Neural cell (in vitro differentiated cells): ENCODE measurements around the gene LNX1. TPM values are rescaled to one million over a fixed set of nuclear protein-coding genes. Genes with fewer than 3 reads are reported as not detected.

Experiments
- H2AFZ ChIP-seq: fragments of 200-600, 300-800 bp; sonication (generic), shearing (Covaris generic); 2 replicates; pipeline ENCODE4 v1.6.0; 2014; ENCODE audit warnings: low read depth, mild to moderate bottlenecking, antibody characterized with exemption, low read length, moderate library complexity
- H3F3A ChIP-seq: fragments of 200-600 bp; shearing (Covaris generic); 2 replicates; pipeline ENCODE4 v1.6.1; 2016; ENCODE audit warnings: mild to moderate bottlenecking, moderate library complexity, mixed read lengths, antibody characterized with exemption, low read length; ENCODE audit not compliant: insufficient read depth, poor library complexity, severe bottlenecking
- H3K27ac ChIP-seq: fragments of 200-600, 300-800 bp; sonication (generic), shearing (Covaris generic); 2 replicates; pipeline ENCODE4 v1.5.1; 2014; ENCODE audit warnings: mild to moderate bottlenecking, low read length, moderate library complexity
- H3K27me3 ChIP-seq: fragments of 300-800, 200-600 bp; sonication (generic), shearing (Covaris generic); 2 replicates; pipeline ENCODE4 v1.6.0; 2014; ENCODE audit warnings: mild to moderate bottlenecking, low read depth, low read length, moderate library complexity; ENCODE audit not compliant: insufficient read depth
- H3K36me3 ChIP-seq: fragments of 300-800, 200-600 bp; sonication (generic), shearing (Covaris generic); 2 replicates; pipeline ENCODE4 v1.5.1; 2014; ENCODE audit warnings: mild to moderate bottlenecking, antibody characterized with exemption, low read length, moderate library complexity; ENCODE audit not compliant: insufficient read depth
- H3K4me2 ChIP-seq: fragments of 300-800, 200-600 bp; sonication (generic), shearing (Covaris generic); 2 replicates; pipeline ENCODE4 v1.6.0; 2014; ENCODE audit warnings: mild to moderate bottlenecking, low read length
- H3K4me3 ChIP-seq: fragments of 300-800, 200-600 bp; sonication (generic), shearing (Covaris generic); 2 replicates; pipeline ENCODE4 v1.5.1; 2014; ENCODE audit warnings: mild to moderate bottlenecking, low read length, moderate library complexity
- H3K79me2 ChIP-seq: fragments of 200-600 bp; shearing (Covaris generic); replicated peaks from 2 replicates; pipeline ENCODE4 v1.6.0; 2014; ENCODE audit warnings: mild to moderate bottlenecking, low read length, moderate library complexity; ENCODE audit not compliant: insufficient read depth
- H3K9ac ChIP-seq: fragments of 300-800, 200-600 bp; sonication (generic), shearing (Covaris generic); 2 replicates; pipeline ENCODE4 v1.6.1; 2016; ENCODE audit warnings: mild to moderate bottlenecking, low read length, mixed read lengths
- H3K9me2 ChIP-seq: fragments of 200-600 bp; shearing (Covaris generic); 2 replicates; pipeline ENCODE4 v1.6.1; 2016; ENCODE audit warnings: mild to moderate bottlenecking, low read length, mixed read lengths; ENCODE audit not compliant: insufficient read depth
- H3K9me3 ChIP-seq: fragments of 200-600, 300-800 bp; sonication (generic), shearing (Covaris generic); 2 replicates; pipeline ENCODE4 v1.6.1; 2016; ENCODE audit warnings: mild to moderate bottlenecking, mixed run types, low read length, moderate library complexity, mixed read lengths
- H4K20me1 ChIP-seq: fragments of 200-600 bp; shearing (Covaris generic); 2 replicates; pipeline ENCODE4 v1.6.1; 2016; ENCODE audit warnings: mild to moderate bottlenecking, mixed run types; ENCODE audit not compliant: insufficient read depth
- EP300 ChIP-seq: fragments of 450-650 bp; conservative IDR thresholded peaks from 2 replicates; pipeline ENCODE4 v1.6.1; 2014; ENCODE audit warnings: antibody characterized with exemption, mild to moderate bottlenecking, moderate library complexity; ENCODE audit not compliant: poor library complexity, severe bottlenecking
- EZH2 ChIP-seq: fragments of 200-600, 300-800 bp; shearing (Covaris generic), sonication (generic); IDR thresholded peaks from 2 replicates; pipeline ENCODE4 v1.6.1; 2014; ENCODE audit warnings: antibody characterized with exemption, low read length, borderline replicate concordance, mild to moderate bottlenecking; ENCODE audit not compliant: insufficient read depth, poor library complexity, severe bottlenecking
- MXI1 ChIP-seq: fragments of 450-650 bp; conservative IDR thresholded peaks from 2 replicates; pipeline ENCODE4 v1.6.1; 2014; ENCODE audit warnings: antibody characterized with exemption, mild to moderate bottlenecking; ENCODE audit not compliant: poor library complexity, severe bottlenecking
- POLR2AphosphoS5 ChIP-seq: IDR thresholded peaks from 2 replicates; pipeline ENCODE4 v1.6.1; 2012
- RAD21 ChIP-seq: fragments of 450-650 bp; conservative IDR thresholded peaks from 2 replicates; pipeline ENCODE4 v1.6.1; 2014; ENCODE audit warnings: antibody characterized with exemption, mild to moderate bottlenecking, moderate library complexity
- SMC3 ChIP-seq: fragments of 450-650 bp; conservative IDR thresholded peaks from 2 replicates; pipeline ENCODE4 v1.6.1; 2014; ENCODE audit warnings: antibody characterized with exemption, mild to moderate bottlenecking, moderate library complexity; ENCODE audit not compliant: poor library complexity
- TAF1 ChIP-seq: IDR thresholded peaks from 2 replicates; pipeline ENCODE4 v1.6.1; 2012; ENCODE audit warnings: low read depth
- polyA plus RNA-seq: library from polyadenylated mRNA; depleted of rRNA; stranded (reverse); fragments of >200 nt; gene quantifications from 2 replicates; pipeline ENCODE4 v1.2.3, GENCODE V29; 2014
- TF ChIP-seq, protein P1 (sequence below): fragments of 450-650 bp; IDR thresholded peaks from 2 replicates; pipeline ENCODE4 v1.5.1; 2014; ENCODE audit warnings: antibody characterized with exemption, mild to moderate bottlenecking, moderate library complexity; ENCODE audit not compliant: poor library complexity, severe bottlenecking
- TF ChIP-seq, protein P2 (sequence below): IDR thresholded peaks from 2 replicates; pipeline ENCODE4 v1.6.1; 2012; ENCODE audit warnings: borderline replicate concordance

The LNX1 gene
- polyA plus RNA-seq, 1 donor from 2014 or later, result 3.4 TPM

DNA sequence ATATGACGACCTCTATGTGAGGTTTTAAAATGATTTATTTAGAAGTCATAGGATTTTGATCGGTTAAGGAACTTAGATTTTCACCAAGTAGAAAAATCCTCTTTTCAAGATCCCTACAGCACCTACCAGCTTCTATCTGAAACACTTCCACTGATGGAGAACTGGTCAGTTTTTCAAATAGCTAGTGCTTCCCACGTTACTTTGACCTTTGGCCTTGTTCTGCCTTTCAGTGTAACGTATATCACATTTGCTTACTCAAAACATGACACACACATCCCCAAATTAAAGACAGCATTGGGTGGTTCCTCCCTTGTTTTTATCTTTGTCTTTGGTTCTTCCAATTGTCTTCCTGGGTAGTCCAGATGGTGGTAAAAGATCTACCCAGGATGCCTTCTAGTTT, 6.6 kb downstream of the LNX1 start (continued):
- TF ChIP-seq, protein P1, sequence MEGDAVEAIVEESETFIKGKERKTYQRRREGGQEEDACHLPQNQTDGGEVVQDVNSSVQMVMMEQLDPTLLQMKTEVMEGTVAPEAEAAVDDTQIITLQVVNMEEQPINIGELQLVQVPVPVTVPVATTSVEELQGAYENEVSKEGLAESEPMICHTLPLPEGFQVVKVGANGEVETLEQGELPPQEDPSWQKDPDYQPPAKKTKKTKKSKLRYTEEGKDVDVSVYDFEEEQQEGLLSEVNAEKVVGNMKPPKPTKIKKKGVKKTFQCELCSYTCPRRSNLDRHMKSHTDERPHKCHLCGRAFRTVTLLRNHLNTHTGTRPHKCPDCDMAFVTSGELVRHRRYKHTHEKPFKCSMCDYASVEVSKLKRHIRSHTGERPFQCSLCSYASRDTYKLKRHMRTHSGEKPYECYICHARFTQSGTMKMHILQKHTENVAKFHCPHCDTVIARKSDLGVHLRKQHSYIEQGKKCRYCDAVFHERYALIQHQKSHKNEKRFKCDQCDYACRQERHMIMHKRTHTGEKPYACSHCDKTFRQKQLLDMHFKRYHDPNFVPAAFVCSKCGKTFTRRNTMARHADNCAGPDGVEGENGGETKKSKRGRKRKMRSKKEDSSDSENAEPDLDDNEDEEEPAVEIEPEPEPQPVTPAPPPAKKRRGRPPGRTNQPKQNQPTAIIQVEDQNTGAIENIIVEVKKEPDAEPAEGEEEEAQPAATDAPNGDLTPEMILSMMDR, result no peak
- TF ChIP-seq POLR2AphosphoS5 (no peak), EZH2 (no peak), EP300 (no peak)

GRCh38 chr4:53583513-53583912, 7.8 kb downstream of the LNX1 start:
- Histone ChIP-seq H4K20me1 (no peaks in the 10 kb centered on the region), H3K9ac (no peak overlapping the region), H3K36me3 (no peaks in the 10 kb centered on the region), H3K9me2 (no peaks in the 10 kb centered on the region), H2AFZ (no peak overlapping the region), H3F3A (no peaks in the 10 kb centered on the region), H3K4me3 (no peak overlapping the region), H3K27ac (no peak overlapping the region), H3K27me3 (no peaks in the 10 kb centered on the region), H3K9me3 (no peaks in the 10 kb centered on the region), H3K4me2 (no peak overlapping the region), H3K79me2 (no peaks in the 10 kb centered on the region)
- TF ChIP-seq TAF1, result no peak
- TF ChIP-seq, protein P2, sequence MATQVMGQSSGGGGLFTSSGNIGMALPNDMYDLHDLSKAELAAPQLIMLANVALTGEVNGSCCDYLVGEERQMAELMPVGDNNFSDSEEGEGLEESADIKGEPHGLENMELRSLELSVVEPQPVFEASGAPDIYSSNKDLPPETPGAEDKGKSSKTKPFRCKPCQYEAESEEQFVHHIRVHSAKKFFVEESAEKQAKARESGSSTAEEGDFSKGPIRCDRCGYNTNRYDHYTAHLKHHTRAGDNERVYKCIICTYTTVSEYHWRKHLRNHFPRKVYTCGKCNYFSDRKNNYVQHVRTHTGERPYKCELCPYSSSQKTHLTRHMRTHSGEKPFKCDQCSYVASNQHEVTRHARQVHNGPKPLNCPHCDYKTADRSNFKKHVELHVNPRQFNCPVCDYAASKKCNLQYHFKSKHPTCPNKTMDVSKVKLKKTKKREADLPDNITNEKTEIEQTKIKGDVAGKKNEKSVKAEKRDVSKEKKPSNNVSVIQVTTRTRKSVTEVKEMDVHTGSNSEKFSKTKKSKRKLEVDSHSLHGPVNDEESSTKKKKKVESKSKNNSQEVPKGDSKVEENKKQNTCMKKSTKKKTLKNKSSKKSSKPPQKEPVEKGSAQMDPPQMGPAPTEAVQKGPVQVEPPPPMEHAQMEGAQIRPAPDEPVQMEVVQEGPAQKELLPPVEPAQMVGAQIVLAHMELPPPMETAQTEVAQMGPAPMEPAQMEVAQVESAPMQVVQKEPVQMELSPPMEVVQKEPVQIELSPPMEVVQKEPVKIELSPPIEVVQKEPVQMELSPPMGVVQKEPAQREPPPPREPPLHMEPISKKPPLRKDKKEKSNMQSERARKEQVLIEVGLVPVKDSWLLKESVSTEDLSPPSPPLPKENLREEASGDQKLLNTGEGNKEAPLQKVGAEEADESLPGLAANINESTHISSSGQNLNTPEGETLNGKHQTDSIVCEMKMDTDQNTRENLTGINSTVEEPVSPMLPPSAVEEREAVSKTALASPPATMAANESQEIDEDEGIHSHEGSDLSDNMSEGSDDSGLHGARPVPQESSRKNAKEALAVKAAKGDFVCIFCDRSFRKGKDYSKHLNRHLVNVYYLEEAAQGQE, result no peak
- no peak for TF ChIP-seq EZH2
- no peak for TF ChIP-seq MXI1
- TF ChIP-seq, protein P1, result no peak
- no peak for TF ChIP-seq SMC3
- TF ChIP-seq EP300, result no peak
- TF ChIP-seq RAD21, result no peak
- no peak for TF ChIP-seq POLR2AphosphoS5
